Non-pigmented ciliary epithelial cell (primary cell): ENCODE results near the gene OR51D1.

ENCODE experiments used
- DNase-seq: peaks from one replicate; pipeline ENCODE4 v3.0.0-alpha.2; 2010; ENCODE audit warnings: low read depth

OR51D1 gene

GRCh38 chr11:4636962-4637661 is at the start of gene OR51D1:
OR51D1 (plus strand) TSS chr11:4637477; CDS start chr11:4639791, 2,314 bp downstream.
- no peak for DNase-seq

- DNase-seq = no peak
Measured at GRCh38 chr11:4589017-4589416, 48.3 kb upstream of the OR51D1 start.

GRCh38 chr11:4593739-4594138 is 43.5 kb upstream of the OR51D1 start, which contains the start of gene OR52I1:
OR52I1 (plus strand) TSS chr11:4594039; CDS start chr11:4594039, 0 bp downstream.
- no peak for DNase-seq

- no peak for DNase-seq
Measured at GRCh38 chr11:4605057-4605456, 32.2 kb upstream of the OR51D1 start.

- no peak for DNase-seq
Measured at GRCh38 chr11:4606231-4607015, 30.9 kb upstream of the OR51D1 start.

GRCh38 chr11:4607096-4607495 is 30.2 kb upstream of the OR51D1 start:
- no peak for DNase-seq

GRCh38 chr11:4607781-4608666 is 29.3 kb upstream of the OR51D1 start, which contains the start of gene TRIM68:
TRIM68 (minus strand) TSS chr11:4608231; CDS start chr11:4605504, 2,727 bp downstream.
- peak; percentile 81 for DNase-seq

- DNase-seq = no peak
Measured at GRCh38 chr11:4610258-4610935, 26.9 kb upstream of the OR51D1 start.

- no peak for DNase-seq
Measured at GRCh38 chr11:4611986-4612385, 25.3 kb upstream of the OR51D1 start.

GRCh38 chr11:4615856-4616444 is 21.3 kb upstream of the OR51D1 start:
- DNase-seq = no peak

- DNase-seq = no peak
Measured at GRCh38 chr11:4619514-4619913, 17.8 kb upstream of the OR51D1 start.

GRCh38 chr11:4626207-4627099 is 10.8 kb upstream of the OR51D1 start:
- DNase-seq = no peak

- no peak for DNase-seq
Measured at GRCh38 chr11:4636136-4636535, 1.1 kb upstream of the OR51D1 start.

- no peak for DNase-seq
Measured at GRCh38 chr11:4637662-4638047, 378 bp downstream of the OR51D1 start.

GRCh38 chr11:4639931-4640330 is 2.7 kb downstream of the OR51D1 start:
- no peak for DNase-seq

GRCh38 chr11:4641501-4641900 is 4.2 kb downstream of the OR51D1 start:
- no peak for DNase-seq

- no peak for DNase-seq
Measured at GRCh38 chr11:4642043-4642442, 4.8 kb downstream of the OR51D1 start.

GRCh38 chr11:4643076-4643475 is 5.8 kb downstream of the OR51D1 start:
- DNase-seq = no peak

- no peak for DNase-seq
Measured at GRCh38 chr11:4643682-4644081, 6.4 kb downstream of the OR51D1 start, which contains the start of gene OR51E1. OR51E1 (plus strand) TSS chr11:4643982; CDS start chr11:4652527, 8,545 bp downstream.

- no peak for DNase-seq
Measured at GRCh38 chr11:4644233-4644632, 7.0 kb downstream of the OR51D1 start.
